Measurements from ENCODE around the gene BRINP3. TPM values are rescaled to one million over a fixed set of nuclear protein-coding genes. Genes with fewer than 3 reads are reported as not detected.
"Not testable (repeated sequence)": the region's sequence is repeated elsewhere in the genome, so short reads cannot be mapped to it uniquely, and the experiment has no call there.

Gene BRINP3
- total RNA-seq, result under 0.01 TPM

DNA sequence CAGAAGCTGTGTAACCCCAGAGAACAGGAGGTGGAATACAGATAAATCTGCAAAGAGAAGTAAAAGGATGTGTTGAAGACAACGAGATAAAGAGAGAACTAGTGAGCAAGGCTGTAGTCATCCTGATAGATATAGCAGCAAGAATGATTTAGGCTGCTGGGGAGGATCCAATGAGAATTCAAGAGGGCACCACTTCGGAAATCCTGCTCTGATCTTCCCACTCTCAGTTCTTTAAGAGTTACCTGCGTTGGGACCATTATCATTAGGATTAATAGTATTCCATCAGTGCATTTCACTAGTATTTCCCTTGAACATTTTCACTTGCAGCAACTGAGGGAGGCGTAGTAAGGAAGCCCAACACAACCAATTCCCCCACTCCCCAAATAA is at the start of gene BRINP3:
Gene BRINP3, minus strand, starts transcription at position 103 of the 387 bp plus-strand sequence.
- peak in 1 of 3 donors; percentile 4 for DNase-seq (ENCODE audit: low read depth in 2 of 3, low spot score in 2 of 3)

DNA sequence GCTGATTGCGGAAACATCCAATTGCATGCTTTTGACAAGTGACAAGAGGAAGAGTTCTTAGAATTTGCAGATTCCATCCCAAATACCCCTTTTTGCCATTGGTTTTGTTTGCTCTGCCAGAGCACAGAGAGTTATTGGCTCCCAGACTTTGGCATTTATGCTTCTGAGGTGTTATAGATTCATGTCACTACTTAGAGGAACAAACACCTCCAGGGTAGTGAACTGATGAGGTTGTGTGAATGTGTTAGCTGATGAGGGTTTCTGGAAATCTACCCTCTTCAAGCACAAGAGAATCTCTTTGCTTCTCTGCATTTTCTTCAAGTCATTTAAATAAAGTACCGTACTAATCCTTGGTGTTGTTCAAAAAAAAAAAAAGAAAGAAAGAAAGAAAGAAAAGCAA is 33.9 kb upstream of the BRINP3 start:
- no peak for DNase-seq (ENCODE audit: low read depth in 2 of 3, low spot score in 2 of 3)

DNA sequence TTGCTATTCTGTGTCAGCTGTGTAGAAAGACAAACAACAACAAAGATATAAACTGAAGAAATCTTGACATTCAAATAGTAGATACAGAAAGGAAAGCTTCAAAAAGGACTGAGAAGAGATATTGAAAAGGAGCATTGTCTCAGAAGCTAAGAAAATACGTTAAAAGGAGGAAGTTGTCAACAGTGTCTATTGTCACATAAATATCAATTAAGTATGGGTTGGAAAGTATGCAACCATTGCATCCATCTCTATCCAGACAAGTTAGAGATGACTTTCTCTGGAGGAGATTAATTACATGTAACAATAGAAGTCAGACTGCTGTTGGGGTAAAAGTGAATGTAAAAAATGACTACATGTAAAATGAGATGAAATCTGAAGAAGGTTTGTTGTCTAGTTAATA is 29.7 kb upstream of the BRINP3 start:
- DNase-seq (ENCODE audit: low read depth in 2 of 3, low spot score in 2 of 3), result no peak

DNA sequence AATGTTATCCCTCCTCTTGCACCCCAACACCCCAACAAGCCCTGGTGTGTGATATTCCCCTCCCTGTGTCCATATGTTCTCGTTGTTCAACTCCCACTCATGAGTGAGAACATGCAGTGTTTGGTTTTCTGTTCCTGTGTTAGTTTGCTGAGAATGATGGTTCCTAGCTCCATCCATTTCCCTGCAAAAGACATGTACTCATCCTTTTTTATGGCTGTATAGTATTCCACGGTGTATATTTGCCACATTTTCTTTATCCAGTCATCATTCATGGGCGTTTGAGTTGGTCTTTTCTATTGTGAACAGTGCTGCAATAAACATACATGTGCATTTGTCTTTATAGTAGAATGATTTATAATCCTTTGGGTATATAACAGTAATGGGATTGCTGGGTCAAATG is 26.9 kb upstream of the BRINP3 start:
- DNase-seq (ENCODE audit: low read depth in 2 of 3, low spot score in 2 of 3), result not testable (repeated sequence)

DNA sequence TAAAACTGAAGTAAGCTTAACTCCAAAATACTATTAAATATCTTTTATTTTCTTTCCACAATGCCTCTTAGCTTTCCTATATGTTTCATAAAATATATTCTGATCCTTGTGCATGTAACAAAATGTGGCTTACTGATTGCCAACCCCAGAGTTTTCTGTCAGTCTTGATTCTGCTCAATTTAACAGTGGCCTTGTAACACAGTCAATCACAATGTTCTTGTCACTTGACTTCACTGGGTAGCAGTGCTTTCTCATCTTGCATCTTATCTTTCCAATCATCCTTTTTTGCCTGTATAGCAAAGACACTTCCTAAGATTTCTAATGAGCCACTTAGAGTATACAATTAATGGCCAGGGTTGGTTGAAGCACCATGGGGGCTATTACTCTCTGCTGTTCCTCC is 19.9 kb upstream of the BRINP3 start:
- DNase-seq (ENCODE audit: low read depth in 2 of 3, low spot score in 2 of 3), result no peak

DNA sequence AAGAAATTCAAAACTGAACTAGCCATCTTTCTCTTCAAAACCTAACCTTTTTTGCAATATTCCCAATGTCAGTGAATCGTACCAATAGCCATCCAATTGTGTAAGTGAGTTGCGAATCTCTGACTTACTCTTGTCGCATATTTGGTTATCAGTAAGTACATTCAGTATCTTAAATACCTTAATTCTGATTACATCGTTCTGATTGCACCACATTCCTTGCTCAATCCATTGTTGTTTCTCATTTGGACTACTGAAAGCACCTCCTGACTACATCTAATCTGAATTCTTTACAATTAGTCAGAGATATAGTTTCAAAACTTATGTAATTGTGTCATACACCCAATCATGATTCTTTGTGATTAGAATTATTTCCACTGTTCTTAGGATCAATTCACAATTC is 16.8 kb upstream of the BRINP3 start:
- DNase-seq (ENCODE audit: low read depth in 2 of 3, low spot score in 2 of 3), result no peak

DNA sequence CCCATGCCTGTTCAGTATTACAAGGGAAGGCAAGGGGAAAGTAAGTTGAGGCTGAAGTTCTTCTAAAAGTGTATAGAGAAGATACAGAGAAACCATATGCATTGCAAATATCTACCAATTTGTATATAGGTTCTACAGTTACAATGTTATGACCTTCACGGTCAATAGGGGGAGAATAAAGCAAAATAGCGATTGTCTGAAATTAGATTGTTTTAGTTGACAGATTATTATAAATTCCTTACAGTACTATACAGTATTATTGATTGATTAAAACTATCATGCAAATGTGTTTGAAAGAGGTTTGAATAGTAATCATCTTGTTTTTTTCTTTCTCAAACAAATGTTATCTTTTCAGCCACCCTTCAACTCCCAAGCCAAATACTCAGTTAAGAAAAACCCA is 13.7 kb upstream of the BRINP3 start:
- DNase-seq (ENCODE audit: low read depth in 2 of 3, low spot score in 2 of 3), result no peak

DNA sequence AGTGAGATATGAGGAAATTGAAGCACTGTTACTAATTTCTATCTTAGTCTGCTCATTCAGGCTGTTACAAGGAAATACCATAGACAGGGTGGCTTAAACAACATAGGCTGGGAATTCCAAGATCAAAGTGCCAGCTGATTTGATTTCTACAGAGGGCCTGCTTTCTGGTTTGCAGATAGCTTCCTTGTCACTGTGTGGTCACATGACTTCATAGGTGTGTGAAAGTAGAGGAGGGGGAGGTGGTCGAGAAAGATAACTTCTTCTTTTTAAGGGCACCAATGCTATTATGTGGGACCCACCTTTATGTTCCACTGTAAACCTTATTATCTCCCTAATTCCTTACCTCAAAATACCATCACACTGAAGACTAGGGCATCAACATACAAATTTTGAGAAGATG is 6.4 kb upstream of the BRINP3 start:
- DNase-seq (ENCODE audit: low read depth in 2 of 3, low spot score in 2 of 3), result no peak

DNA sequence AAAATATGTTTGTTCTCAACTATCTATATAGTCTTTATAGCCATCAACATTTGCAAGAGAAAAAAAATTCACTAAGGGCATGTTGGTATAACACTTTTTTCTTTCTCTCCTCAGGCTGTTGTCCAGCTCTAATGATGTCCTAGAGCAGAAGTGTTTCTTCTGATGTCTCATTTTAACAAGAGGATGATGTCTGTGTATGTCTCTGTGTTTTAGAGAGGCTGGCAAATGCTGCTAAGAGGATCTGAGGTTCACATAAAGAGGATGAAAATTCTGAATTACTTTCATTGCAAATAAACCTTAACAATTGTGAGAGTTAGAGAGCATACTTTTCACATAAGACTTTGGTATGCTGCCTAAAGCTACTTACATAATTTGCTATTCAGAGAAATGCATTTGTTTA is 2.6 kb upstream of the BRINP3 start:
- DNase-seq (ENCODE audit: low read depth in 2 of 3, low spot score in 2 of 3), result no peak

DNA sequence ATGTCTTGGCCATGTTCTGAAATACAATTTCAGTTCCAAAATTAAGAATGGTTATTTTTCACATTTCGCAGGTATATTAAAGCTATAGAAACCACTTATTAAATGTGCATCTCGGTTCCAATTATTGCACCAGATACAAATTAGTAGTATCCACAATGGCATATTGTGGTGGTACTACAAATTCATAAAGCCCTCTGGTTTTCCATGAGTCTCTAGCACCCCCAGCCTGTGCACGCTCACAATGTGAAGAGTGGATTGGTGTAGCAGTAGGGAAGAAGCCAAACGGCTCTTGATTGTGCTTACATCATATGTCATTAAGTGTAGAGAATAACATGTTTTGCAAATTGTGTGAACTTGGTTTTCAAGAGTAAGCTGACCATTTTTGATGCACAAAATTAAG is 1.9 kb upstream of the BRINP3 start:
- DNase-seq (ENCODE audit: low read depth in 2 of 3, low spot score in 2 of 3), result no peak

DNA sequence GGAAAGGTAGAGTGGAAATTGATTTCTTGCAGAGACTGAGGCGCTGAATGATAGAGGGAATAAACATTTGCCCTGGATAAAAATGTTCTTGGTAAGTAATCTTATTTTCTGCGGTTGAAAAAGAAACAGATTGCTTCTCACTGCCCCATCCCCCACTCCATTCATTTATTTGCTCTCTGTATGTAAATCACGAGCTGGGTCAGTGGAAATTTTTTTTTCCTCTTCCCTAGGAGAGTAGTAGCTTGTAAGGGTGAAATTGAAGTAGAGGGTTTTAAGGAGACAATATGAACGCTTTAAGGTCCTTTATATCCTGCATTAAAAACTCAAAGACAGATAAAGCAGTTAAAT is 1.4 kb upstream of the BRINP3 start:
- no peak for DNase-seq (ENCODE audit: low read depth in 2 of 3, low spot score in 2 of 3)

DNA sequence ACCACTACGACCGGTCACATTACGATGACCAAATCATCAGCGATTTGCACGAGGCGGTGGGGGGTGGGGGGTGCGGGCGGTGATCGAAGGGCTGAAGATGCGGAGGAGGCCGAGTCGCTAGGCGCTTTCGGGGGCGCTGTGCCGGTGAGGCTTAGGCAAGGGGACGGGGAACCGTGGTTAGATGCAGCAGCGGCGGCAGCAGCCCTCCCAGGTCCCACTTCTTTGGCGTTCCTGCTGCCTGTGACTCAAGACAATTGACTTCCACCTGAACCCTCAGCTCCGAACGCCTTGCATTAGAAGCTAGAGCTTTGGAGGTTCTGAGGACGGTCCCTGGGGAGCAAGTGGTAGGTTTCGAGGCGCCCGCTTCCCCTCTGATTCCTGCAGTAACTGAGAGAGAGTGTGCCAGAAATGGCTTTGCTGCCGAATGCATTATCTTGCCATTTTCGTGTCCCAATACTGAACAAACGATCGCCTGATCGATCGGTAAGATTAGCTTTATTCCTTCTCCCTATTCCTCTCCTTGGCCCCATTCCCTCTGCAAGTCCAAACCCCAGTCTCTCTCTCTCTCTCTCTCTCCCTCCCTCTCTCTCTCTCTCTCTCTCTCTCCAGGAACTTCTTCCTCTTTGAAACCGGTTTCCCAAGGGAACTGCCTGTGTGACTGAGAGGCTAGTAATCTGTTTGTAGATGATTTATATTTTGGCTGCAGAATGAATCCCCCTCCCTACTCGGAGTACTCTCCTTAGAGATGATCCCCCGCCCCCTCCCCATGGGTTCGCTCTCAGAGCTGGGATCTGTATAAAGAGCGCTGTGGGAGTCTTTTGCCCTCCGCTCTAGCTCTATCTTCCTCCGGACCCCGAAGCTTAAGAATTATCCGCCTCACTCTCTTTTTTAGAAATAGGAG is 735 bp upstream of the BRINP3 start:
- DNase-seq (ENCODE audit: low read depth in 2 of 3, low spot score in 2 of 3), result peak in 1 of 3 donors; percentile 40

DNA sequence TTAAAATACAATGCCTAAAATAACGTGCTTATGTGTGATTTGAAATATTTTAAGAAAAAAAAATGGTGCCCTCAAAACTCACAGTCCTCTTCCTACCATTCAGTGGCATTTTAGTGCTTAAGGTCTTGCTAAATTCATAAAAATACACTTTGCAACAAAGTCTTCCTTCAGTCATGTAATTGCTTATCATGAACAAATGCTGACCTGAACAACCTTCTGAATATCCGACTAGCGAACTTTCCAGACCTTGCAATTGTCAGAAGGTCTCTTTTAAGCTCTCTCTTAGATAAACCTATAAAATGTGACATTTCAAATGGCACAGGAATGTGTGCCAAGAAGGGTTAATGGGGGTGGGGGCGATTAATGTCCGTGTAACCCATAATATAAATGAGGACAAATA is 858 bp downstream of the BRINP3 start:
- DNase-seq (ENCODE audit: low read depth in 2 of 3, low spot score in 2 of 3), result no peak

DNA sequence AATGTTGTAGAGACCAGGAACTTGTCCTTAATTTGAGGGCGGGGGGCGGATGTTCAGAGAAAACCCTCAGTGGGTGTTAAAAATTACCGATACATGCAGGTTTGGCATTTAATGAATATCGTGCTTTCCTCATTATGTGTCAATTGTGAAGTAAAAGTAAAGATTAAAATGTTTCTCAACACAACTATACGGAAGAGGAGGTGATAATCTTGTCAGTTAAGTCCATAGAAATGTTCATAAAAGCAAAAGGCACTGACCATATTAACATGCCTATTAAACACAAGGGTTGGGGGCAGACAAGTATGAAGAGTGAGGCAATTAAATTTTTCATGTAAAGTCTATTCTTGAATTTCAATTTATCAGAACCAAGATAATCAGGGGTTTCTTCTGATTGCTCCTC is 1.3 kb downstream of the BRINP3 start:
- DNase-seq (ENCODE audit: low read depth in 2 of 3, low spot score in 2 of 3), result peak in 1 of 3 donors; percentile 0

DNA sequence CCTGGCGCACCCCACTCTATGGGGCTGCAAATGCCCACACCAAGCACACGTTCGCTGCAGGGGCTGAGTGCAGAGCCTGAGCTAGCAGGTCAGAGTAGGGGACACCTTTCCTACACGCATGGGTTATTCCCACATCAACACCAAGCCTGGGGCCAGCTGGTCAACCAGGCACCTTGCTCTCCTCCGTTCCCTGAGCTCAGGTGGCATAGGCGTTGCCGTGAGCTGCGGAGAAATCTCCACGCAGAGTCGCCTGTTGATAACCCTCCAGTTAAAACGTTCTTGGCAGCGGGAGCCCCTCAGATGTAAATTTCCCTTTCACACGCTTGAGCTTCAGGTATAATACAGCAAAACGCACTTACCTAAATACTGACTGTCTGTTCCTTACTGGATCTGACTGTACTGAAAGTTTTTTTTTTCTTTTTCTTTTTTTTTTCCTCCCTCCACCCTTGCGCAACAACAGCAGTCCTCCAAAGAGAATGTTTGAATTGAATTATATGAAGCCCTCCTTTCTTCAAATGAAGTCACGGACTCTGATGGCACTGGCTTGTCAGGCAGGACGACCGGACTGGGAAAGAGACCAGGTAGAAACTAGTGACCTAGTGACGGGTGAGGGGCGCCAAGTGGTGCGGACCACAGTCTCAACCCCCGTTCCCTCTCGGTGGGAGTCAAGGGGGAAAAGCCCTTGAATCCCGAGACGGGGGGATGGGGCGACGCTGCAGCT is 2.1 kb downstream of the BRINP3 start:
- peak in 1 of 3 donors; percentile 11 for DNase-seq (ENCODE audit: low read depth in 2 of 3, low spot score in 2 of 3)

DNA sequence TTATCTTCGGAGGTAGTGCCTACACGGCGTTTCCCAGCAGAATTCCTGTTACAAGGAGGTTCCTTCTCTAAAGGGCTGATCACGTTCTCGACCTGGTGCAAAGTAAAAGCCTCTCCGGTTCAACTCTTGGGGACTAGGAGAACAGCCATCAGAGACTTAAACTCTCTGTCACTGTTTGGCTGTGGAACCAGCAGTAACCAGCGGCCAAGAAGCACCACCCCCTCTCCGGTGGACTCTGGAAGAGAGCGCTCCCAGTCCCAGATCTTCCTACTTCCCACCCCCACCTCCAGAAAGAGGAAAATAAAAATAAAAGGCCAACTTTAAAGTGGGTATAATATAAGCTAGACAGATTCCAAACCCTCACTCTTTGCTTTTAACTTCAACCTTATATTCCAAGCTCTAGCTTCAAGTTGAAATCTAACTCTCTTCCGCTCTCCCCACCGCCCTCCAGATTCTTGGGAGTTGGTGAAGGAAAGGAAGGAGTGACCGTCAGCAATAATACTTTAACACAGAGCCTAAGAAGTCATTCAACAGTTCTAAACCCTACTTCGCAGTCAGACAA is 2.9 kb downstream of the BRINP3 start:
- peak in 1 of 3 donors; percentile 1 for DNase-seq (ENCODE audit: low read depth in 2 of 3, low spot score in 2 of 3)

DNA sequence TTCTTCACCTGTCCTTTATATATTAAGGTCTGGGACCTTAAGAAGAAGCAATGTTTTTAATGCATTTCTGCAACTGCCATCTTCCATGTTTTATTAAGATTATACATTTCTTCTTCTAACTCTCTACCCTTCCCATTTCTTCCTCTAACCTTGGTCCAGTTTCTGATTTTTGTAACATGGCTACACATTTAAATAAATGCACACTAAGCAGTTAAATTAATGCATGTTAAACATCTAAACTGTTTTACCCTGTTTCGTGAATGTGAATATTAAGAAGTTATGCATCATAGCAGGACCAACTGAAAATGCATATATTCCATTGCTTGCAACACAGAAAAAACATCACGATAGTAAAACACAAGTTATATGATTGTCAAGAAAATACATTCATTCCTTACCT is 3.7 kb downstream of the BRINP3 start:
- DNase-seq (ENCODE audit: low read depth in 2 of 3, low spot score in 2 of 3), result no peak

DNA sequence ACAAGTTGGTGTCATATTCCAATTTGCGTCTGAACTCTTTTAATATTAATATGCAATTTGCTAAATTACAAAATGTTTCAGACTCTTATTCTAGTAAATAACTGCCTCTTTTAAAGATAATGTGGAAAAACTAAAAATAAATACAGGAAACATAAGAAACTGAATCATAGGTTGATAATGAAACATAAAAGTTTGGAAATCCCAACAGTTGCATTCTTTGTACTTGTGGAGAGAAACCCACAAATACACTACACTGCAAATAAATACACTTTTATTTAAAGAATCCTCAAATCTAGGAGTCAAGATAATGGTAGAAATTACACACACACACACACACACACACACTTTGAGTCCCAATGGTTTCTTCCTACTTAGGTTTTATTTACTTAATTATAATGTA is 5.2 kb downstream of the BRINP3 start:
- DNase-seq (ENCODE audit: low read depth in 2 of 3, low spot score in 2 of 3), result no peak

DNA sequence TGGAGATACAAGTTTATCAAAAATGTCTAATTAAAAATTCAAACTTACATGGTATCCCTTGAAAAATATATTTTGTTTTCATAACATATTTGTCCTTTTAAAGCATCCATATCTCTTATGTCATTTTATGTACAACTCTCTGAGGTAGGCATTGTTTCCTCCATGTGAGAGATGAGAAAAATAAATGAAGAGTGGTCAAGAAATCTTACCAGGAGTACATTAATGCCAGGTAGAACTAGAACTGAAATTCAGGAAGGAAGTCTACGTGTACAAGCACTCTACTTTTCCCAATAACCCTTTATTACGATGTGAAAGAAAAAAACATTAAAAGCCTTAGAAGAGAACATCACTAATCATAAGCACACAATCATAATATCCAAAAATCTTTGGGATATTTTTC is 5.6 kb downstream of the BRINP3 start:
- DNase-seq (ENCODE audit: low read depth in 2 of 3, low spot score in 2 of 3), result no peak

DNA sequence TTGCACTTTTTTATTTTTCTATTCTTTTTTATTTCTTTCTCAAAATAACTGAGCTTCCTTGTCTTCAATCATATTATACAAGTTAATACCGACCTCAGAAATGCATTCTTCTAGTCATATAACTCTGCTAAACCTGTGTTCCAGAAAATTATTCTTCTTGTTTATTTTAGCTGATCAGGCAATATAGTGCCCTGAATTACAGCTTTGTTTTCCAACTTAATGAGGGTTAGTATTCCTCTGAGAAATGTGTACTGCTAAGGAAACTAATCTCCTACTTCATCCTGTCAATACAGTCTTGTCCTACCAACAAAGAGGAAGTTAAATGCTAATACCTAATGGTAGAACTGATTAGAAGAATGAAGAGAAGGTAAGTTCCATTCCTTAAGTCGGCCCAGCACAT is 13.0 kb downstream of the BRINP3 start:
- no peak for DNase-seq (ENCODE audit: low read depth in 2 of 3, low spot score in 2 of 3)

DNA sequence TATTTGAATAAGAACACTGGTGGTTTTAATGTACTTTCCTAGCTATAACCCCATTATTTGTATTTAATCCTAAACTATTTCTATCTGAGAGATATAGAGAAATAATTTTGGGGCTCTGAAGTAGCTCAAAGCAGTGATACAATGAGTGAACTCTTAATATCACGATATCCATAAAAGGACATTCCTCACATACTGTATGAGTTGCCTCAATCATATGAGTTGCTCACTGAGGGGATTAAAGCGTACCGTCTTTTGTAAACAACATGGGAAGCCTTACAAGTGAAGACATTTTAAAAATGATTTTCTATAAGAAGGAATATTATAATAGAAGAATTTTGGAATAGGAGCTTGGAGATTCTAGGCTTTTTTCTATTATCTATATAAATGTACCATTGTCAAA is 21.5 kb downstream of the BRINP3 start:
- DNase-seq (ENCODE audit: low read depth in 2 of 3, low spot score in 2 of 3), result no peak

DNA sequence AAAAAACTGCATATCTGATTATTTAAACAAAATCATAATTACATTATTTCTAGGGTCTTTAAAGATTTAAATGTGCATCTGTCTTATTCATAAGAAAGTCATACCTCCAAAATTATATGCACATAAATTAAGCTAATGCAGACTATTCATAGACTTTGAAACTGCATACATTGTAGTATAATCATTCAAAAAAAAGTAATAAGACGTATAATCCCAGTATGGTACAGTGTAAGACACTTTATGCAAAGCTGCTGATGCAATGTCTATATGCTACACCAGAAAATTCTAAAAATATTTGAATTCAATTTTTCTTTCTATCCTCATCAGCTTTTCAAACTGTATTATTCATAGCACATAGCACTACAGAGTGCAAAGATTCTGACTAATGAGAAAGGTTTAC is 22.0 kb downstream of the BRINP3 start:
- DNase-seq (ENCODE audit: low read depth in 2 of 3, low spot score in 2 of 3), result no peak
